Measurements from ENCODE around the gene CARTPT.

DNA sequence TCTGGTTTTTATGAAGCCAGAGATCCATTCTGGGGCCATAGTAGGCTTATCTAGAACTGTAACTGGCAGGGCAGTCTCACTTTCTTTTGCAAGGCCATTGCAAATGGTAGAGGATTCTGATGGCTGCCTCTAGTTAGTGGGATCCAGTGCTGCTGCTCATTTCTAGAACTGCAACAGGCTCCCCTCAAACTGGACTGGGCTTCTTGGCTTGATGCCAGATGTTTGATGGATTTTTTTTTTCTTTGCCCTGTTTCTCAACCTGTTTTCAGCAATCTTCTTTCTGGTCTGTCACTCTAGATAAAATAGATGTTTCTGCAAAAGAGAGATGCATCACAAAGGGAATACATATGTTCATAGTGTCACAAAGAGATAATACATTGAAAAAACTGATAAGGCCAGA lies 11.9 kb downstream of the CARTPT start:
- TF ChIP-seq POLR2A (IDR thresholded peaks at IDR 0.05) (no peak), EP300 (IDR thresholded peaks at IDR 0.05; ENCODE audit: low read depth) (no peak), POLR2AphosphoS5 (IDR thresholded peaks at IDR 0.05) (no peak)
- TF ChIP-seq, protein P1, sequence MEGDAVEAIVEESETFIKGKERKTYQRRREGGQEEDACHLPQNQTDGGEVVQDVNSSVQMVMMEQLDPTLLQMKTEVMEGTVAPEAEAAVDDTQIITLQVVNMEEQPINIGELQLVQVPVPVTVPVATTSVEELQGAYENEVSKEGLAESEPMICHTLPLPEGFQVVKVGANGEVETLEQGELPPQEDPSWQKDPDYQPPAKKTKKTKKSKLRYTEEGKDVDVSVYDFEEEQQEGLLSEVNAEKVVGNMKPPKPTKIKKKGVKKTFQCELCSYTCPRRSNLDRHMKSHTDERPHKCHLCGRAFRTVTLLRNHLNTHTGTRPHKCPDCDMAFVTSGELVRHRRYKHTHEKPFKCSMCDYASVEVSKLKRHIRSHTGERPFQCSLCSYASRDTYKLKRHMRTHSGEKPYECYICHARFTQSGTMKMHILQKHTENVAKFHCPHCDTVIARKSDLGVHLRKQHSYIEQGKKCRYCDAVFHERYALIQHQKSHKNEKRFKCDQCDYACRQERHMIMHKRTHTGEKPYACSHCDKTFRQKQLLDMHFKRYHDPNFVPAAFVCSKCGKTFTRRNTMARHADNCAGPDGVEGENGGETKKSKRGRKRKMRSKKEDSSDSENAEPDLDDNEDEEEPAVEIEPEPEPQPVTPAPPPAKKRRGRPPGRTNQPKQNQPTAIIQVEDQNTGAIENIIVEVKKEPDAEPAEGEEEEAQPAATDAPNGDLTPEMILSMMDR (IDR thresholded peaks at IDR 0.05) = no peak

All from transverse colon (tissue), 4 donors.